ENCODE results near the gene MFAP1.

GRCh38 chr15:43854801-43855200, 30.3 kb upstream of the MFAP1 start:
- TF ChIP-seq CTCF (IDR thresholded peaks at IDR 0.05; ENCODE audit: low read depth, low read length, poor library complexity, severe bottlenecking) = no peak
- no peak for TF ChIP-seq EZH2phosphoT487 (IDR thresholded peaks at IDR 0.05; ENCODE audit: borderline replicate concordance, low read length)

Data from DOHH2 (cell line).